ENCODE results near the gene SSBP4. TPM values are rescaled to one million over a fixed set of nuclear protein-coding genes. Genes with fewer than 3 reads are reported as not detected.

SSBP4 gene
- total and polyA plus RNA-seq, 9 of the 15 experiments (the other 6 are each of a cell fraction or from before 2014, with no cell fraction given): 1.1 to 189 (median 39.0) TPM

DNA sequence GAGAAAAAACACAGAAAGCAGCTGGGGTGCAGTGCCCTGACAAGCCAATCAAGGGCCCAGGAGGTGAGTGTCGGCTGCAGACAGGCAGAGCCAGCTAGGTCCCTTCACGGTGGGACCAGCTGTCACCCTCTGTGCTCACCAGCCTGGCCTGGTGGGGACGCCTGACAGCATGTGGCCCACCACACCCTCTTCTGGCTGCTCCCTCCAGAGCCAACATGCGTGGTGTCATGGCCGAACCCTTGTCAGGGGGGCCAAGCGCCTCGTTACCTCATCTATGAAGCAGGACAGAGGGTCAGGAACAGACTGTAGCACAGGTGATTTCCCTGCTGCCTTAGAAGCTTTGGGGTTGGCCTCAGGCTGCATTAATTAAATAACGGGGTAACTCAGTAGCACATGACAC is 58.8 kb downstream of the SSBP4 start (continued):
- TF ChIP-seq, protein P1, sequence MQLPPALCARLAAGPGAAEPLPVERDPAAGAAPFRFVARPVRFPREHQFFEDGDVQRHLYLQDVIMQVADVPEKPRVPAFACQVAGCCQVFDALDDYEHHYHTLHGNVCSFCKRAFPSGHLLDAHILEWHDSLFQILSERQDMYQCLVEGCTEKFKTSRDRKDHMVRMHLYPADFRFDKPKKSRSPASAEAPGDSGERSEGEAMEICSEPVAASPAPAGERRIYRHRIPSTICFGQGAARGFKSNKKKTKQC (CRISPR knock-in tag; IDR thresholded peaks at IDR 0.05): no peak
- TF ChIP-seq, protein P2, sequence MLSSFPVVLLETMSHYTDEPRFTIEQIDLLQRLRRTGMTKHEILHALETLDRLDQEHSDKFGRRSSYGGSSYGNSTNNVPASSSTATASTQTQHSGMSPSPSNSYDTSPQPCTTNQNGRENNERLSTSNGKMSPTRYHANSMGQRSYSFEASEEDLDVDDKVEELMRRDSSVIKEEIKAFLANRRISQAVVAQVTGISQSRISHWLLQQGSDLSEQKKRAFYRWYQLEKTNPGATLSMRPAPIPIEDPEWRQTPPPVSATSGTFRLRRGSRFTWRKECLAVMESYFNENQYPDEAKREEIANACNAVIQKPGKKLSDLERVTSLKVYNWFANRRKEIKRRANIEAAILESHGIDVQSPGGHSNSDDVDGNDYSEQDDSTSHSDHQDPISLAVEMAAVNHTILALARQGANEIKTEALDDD (IDR thresholded peaks at IDR 0.05): no peak
- TF ChIP-seq COPS2 (conservative IDR thresholded peaks at IDR 0.05) (no peak), ZNF212 (CRISPR knock-in tag; IDR thresholded peaks at IDR 0.05) (no peak), MED1 (CRISPR knock-in tag; IDR thresholded peaks at IDR 0.05; ENCODE audit: borderline replicate concordance) (no peak), NBN (IDR thresholded peaks at IDR 0.05; ENCODE audit: low read depth) (no peak), ZNF133 (CRISPR knock-in tag; IDR thresholded peaks at IDR 0.05) (no peak), SP1 (CRISPR knock-in tag; IDR thresholded peaks at IDR 0.05) (no peak), NFATC3 (IDR thresholded peaks at IDR 0.05) (no peak)
- TF ChIP-seq, protein P3, sequence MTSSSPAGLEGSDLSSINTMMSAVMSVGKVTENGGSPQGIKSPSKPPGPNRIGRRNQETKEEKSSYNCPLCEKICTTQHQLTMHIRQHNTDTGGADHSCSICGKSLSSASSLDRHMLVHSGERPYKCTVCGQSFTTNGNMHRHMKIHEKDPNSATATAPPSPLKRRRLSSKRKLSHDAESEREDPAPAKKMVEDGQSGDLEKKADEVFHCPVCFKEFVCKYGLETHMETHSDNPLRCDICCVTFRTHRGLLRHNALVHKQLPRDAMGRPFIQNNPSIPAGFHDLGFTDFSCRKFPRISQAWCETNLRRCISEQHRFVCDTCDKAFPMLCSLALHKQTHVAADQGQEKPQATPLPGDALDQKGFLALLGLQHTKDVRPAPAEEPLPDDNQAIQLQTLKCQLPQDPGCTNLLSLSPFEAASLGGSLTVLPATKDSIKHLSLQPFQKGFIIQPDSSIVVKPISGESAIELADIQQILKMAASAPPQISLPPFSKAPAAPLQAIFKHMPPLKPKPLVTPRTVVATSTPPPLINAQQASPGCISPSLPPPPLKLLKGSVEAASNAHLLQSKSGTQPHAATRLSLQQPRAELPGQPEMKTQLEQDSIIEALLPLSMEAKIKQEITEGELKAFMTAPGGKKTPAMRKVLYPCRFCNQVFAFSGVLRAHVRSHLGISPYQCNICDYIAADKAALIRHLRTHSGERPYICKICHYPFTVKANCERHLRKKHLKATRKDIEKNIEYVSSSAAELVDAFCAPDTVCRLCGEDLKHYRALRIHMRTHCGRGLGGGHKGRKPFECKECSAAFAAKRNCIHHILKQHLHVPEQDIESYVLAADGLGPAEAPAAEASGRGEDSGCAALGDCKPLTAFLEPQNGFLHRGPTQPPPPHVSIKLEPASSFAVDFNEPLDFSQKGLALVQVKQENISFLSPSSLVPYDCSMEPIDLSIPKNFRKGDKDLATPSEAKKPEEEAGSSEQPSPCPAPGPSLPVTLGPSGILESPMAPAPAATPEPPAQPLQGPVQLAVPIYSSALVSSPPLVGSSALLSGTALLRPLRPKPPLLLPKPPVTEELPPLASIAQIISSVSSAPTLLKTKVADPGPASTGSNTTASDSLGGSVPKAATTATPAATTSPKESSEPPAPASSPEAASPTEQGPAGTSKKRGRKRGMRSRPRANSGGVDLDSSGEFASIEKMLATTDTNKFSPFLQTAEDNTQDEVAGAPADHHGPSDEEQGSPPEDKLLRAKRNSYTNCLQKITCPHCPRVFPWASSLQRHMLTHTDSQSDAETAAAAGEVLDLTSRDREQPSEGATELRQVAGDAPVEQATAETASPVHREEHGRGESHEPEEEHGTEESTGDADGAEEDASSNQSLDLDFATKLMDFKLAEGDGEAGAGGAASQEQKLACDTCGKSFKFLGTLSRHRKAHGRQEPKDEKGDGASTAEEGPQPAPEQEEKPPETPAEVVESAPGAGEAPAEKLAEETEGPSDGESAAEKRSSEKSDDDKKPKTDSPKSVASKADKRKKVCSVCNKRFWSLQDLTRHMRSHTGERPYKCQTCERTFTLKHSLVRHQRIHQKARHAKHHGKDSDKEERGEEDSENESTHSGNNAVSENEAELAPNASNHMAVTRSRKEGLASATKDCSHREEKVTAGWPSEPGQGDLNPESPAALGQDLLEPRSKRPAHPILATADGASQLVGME (CRISPR knock-in tag; IDR thresholded peaks at IDR 0.05): 0 out of 2 replicates have a peak, but pooled peaks have one; percentile 68
- TF ChIP-seq, protein P4, sequence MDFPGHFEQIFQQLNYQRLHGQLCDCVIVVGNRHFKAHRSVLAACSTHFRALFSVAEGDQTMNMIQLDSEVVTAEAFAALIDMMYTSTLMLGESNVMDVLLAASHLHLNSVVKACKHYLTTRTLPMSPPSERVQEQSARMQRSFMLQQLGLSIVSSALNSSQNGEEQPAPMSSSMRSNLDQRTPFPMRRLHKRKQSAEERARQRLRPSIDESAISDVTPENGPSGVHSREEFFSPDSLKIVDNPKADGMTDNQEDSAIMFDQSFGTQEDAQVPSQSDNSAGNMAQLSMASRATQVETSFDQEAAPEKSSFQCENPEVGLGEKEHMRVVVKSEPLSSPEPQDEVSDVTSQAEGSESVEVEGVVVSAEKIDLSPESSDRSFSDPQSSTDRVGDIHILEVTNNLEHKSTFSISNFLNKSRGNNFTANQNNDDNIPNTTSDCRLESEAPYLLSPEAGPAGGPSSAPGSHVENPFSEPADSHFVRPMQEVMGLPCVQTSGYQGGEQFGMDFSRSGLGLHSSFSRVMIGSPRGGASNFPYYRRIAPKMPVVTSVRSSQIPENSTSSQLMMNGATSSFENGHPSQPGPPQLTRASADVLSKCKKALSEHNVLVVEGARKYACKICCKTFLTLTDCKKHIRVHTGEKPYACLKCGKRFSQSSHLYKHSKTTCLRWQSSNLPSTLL (IDR thresholded peaks at IDR 0.05): no peak

All from K562 (cell line).